ENCODE results near the gene SRRM5. TPM values are rescaled to one million over a fixed set of nuclear protein-coding genes. Genes with fewer than 3 reads are reported as not detected.
A peak's percentile ranks its signal among the peaks of the same experiment; 100 is the strongest.

Gene SRRM5
- total and polyA plus RNA-seq, 2 of the 4 experiments (the other 2 are of a cell fraction) = 0.10 TPM; not detected in 1

- Histone ChIP-seq H3K14ac (replicated peaks; ENCODE audit: low read depth, low read length) (no peak overlapping the region), H4K5ac (ENCODE audit: low read depth, low read length) (no peak overlapping the region), H3K4me2 (ENCODE audit: low read depth, low read length) (no peak overlapping the region), H3K4me3 (ENCODE audit: insufficient read depth, low read depth, low read length) (no peak overlapping the region), H3K4me1 (ENCODE audit: control insufficient read depth, insufficient read depth, low read length) (no peaks in the 10 kb centered on the region), H2AFZ (replicated peaks; ENCODE audit: low read length, poor library complexity) (no peak overlapping the region), H2AK5ac (ENCODE audit: low read depth, low read length) (no peak overlapping the region), H4K20me1 (ENCODE audit: insufficient read depth, low read length) (peaks cover under 1% of the 10 kb centered on the region), H2BK5ac (ENCODE audit: low read depth, low read length, poor library complexity, severe bottlenecking) (no peak overlapping the region), H3K9me1 (ENCODE audit: insufficient read depth, low read length) (peaks cover 11% of the 10 kb centered on the region), H3K27ac (ENCODE audit: insufficient read depth, low read length) (no peak overlapping the region), H3K36me3 (ENCODE audit: control insufficient read depth, insufficient read depth, low read length) (peaks cover 11% of the 10 kb centered on the region), H3K4ac (ENCODE audit: low read depth, low read length) (no peak overlapping the region), H3K9me3 (ENCODE audit: control insufficient read depth, insufficient read depth, low read length) (no peaks in the 10 kb centered on the region), H3K9ac (ENCODE audit: low read depth, low read length) (no peak overlapping the region), H3K23ac (ENCODE audit: low read depth, low read length) (no peak overlapping the region), H4K8ac (ENCODE audit: low read depth in 2 of 2, low read length in 2 of 2) (no peak overlapping the region), H2BK120ac (ENCODE audit: low read depth, low read length) (no peak overlapping the region), H2BK15ac (ENCODE audit: low read depth, low read length) (no peak overlapping the region), H4K91ac (ENCODE audit: insufficient read depth, low read depth, low read length) (no peak overlapping the region), H3K79me1 (ENCODE audit: low read depth in 1 of 2, low read length in 2 of 2) (peaks cover 10 to 27% of the 10 kb centered on the region in 2 experiments; a peak in 3 of 4 replicates), H3K56ac (ENCODE audit: extremely low read depth, insufficient read depth, low read length) (no peak overlapping the region), H3K27me3 (ENCODE audit: control insufficient read depth, insufficient read depth, low read length) (no peaks in the 10 kb centered on the region), H2AK9ac (replicated peaks; ENCODE audit: low read depth, low read length, poor library complexity) (peak overlapping the region; percentile 58), H3K18ac (ENCODE audit: low read depth, low read length) (no peak overlapping the region), H2BK20ac (ENCODE audit: low read depth, low read length) (no peak overlapping the region)
- no CpG with 5 or more reads among the region's 1 CpG for WGBS, 2 experiments (ENCODE audit: extremely low coverage in 2 of 2, insufficient read length in 1 of 2)
- TF ChIP-seq MAFK (IDR thresholded peaks at IDR 0.05; ENCODE audit: low read depth, low read length) (no peak), RCOR1 (IDR thresholded peaks at IDR 0.05; ENCODE audit: insufficient replicate concordance, low read length) (no peak), RFX5 (IDR thresholded peaks at IDR 0.05; ENCODE audit: low read depth, low read length) (no peak), MAZ (IDR thresholded peaks at IDR 0.05; ENCODE audit: borderline replicate concordance, low read depth, low read length) (no peak), CEBPB (IDR thresholded peaks at IDR 0.05; ENCODE audit: low read depth, low read length) (no peak), BHLHE40 (IDR thresholded peaks at IDR 0.05; ENCODE audit: low read depth, low read length) (no peak), RAD21 (IDR thresholded peaks at IDR 0.05; ENCODE audit: low read length) (no peak), USF2 (IDR thresholded peaks at IDR 0.05; ENCODE audit: low read depth, low read length) (no peak)
- TF ChIP-seq, protein P1, sequence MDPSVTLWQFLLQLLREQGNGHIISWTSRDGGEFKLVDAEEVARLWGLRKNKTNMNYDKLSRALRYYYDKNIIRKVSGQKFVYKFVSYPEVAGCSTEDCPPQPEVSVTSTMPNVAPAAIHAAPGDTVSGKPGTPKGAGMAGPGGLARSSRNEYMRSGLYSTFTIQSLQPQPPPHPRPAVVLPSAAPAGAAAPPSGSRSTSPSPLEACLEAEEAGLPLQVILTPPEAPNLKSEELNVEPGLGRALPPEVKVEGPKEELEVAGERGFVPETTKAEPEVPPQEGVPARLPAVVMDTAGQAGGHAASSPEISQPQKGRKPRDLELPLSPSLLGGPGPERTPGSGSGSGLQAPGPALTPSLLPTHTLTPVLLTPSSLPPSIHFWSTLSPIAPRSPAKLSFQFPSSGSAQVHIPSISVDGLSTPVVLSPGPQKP (IDR thresholded peaks at IDR 0.05; ENCODE audit: borderline replicate concordance, low read depth, low read length) = no peak
- POLR2A ChIA-PET (ENCODE audit: unreplicated experiment) = interaction anchor here (0.6 kb wide), 1 partner anchor 20 kb away, joined by 3 read pairs; no protein-coding TSS in a partner anchor
- ATAC-seq (ENCODE audit: low read depth) = no peak
- dilution Hi-C loops (cut with HindIII; ENCODE audit: low sequenced_read_pairs, unreplicated experiment) (no loop called here), intact Hi-C loops (cut with micrococcal nuclease) (no loop called here), in situ Hi-C loops (cut with MboI; ENCODE audit: low sequenced_read_pairs) (no loop called here)
- CTCF ChIA-PET = no interaction called here
- DNase-seq = no peak
- BruUV-seq (replicated peaks) = no TSS peak
Observed at GRCh38 chr19:43584484-43584883, 27.4 kb upstream of the SRRM5 start.
